ENCODE measurements around the gene NDST3. TPM values are rescaled to one million over a fixed set of nuclear protein-coding genes. Genes with fewer than 3 reads are reported as not detected.

Gene NDST3
- total and polyA plus RNA-seq, 2 of the 13 experiments (the other 11 are each of a cell fraction or from before 2014, with no cell fraction given): not detected

DNA sequence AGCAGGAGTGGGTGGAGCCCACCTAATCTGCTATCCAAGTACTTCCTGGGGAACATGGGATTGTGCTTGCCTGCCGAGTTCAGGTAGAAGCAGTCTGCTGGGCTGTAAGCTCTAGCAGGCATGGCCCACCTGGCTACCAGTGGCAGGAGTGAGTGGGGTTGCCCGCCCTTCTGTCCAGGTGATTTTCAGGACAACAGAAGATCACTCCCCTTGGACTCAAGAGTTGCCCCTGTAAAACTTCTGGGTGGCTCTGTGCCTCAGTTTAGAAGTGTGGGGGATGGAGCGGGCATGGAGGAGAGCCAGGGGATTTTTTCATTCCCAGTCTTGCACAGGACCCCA is 43.5 kb downstream of the NDST3 start:
- ChIA-PET POLR2A (no interaction called here), CTCF (ENCODE audit: low intra/inter-chr PET ratio, low total read pairs) (interaction anchor here (1.7 to 2.4 kb wide), 2 partner anchors 147 to 192 kb away, joined by 8 to 13 read pairs; no protein-coding TSS in a partner anchor)
- Histone ChIP-seq H3K4me2 (ENCODE audit: low read depth, low read length) (no peak overlapping the region), H3K9me3 (ENCODE audit: low read length) (no peaks in the 10 kb centered on the region), H3K27me3 (ENCODE audit: control insufficient read depth in 1 of 2, insufficient read depth in 2 of 2, low read length in 2 of 2) (no peaks in the 10 kb centered on the region), H3K4me1 (ENCODE audit: insufficient read depth, low read length) (no peaks in the 10 kb centered on the region), H2AFZ (ENCODE audit: low read length) (no peak overlapping the region), H3K36me3 (replicated peaks in 1 of 2; ENCODE audit: control insufficient read depth in 1 of 2, insufficient read depth in 2 of 2, low read length in 2 of 2) (no peaks in the 10 kb centered on the region), H3K27ac (ENCODE audit: extremely low read length, insufficient read depth, low read length) (no peak overlapping the region), H3K4me3 (replicated peaks in 1 of 3; ENCODE audit: insufficient read depth in 1 of 3, low read depth in 2 of 3, low read length in 3 of 3) (no peak overlapping the region), H3K79me2 (ENCODE audit: insufficient read depth, low read length) (no peaks in the 10 kb centered on the region), H3K9ac (ENCODE audit: insufficient read depth, low read depth, low read length) (no peak overlapping the region), H4K20me1 (ENCODE audit: insufficient read depth, low read length) (no peaks in the 10 kb centered on the region)
- intact Hi-C loops (cut with micrococcal nuclease; ENCODE audit: unreplicated experiment): loop anchor here (1.0 kb wide), 2 partner anchors 147 to 193 kb away; no protein-coding TSS in a partner anchor
- in situ Hi-C loops (cut with HindIII; ENCODE audit: extremely low pct_ligation_motif_present, low pct_unique_long_range_greater_than_20kb): loop anchor here (10.0 kb wide), 1 partner anchor 197 kb away; no protein-coding TSS in a partner anchor
- WGBS (ENCODE audit: low lambda C conversion rate): 0% methylated on average over 2 of the region's 3 CpGs
- BruUV-seq (replicated peaks): no TSS peak
- ATAC-seq (peak; percentile 23; the same call in 2 of the 3 replicates), DNase-seq (ENCODE audit: low spot score) (no peak), FAIRE-seq (no peak)
- no peak for TF ChIP-seq BORCS8-MEF2B (CRISPR knock-in tag; IDR thresholded peaks at IDR 0.05)
- TF ChIP-seq MAF1 (CRISPR knock-in tag; IDR thresholded peaks at IDR 0.05; ENCODE audit: borderline replicate concordance): no peak
- TF ChIP-seq RARA (CRISPR knock-in tag; IDR thresholded peaks at IDR 0.05): no peak
- no peak for TF ChIP-seq ZNF775 (CRISPR knock-in tag; IDR thresholded peaks at IDR 0.05; ENCODE audit: borderline replicate concordance)
- TF ChIP-seq, protein P1, sequence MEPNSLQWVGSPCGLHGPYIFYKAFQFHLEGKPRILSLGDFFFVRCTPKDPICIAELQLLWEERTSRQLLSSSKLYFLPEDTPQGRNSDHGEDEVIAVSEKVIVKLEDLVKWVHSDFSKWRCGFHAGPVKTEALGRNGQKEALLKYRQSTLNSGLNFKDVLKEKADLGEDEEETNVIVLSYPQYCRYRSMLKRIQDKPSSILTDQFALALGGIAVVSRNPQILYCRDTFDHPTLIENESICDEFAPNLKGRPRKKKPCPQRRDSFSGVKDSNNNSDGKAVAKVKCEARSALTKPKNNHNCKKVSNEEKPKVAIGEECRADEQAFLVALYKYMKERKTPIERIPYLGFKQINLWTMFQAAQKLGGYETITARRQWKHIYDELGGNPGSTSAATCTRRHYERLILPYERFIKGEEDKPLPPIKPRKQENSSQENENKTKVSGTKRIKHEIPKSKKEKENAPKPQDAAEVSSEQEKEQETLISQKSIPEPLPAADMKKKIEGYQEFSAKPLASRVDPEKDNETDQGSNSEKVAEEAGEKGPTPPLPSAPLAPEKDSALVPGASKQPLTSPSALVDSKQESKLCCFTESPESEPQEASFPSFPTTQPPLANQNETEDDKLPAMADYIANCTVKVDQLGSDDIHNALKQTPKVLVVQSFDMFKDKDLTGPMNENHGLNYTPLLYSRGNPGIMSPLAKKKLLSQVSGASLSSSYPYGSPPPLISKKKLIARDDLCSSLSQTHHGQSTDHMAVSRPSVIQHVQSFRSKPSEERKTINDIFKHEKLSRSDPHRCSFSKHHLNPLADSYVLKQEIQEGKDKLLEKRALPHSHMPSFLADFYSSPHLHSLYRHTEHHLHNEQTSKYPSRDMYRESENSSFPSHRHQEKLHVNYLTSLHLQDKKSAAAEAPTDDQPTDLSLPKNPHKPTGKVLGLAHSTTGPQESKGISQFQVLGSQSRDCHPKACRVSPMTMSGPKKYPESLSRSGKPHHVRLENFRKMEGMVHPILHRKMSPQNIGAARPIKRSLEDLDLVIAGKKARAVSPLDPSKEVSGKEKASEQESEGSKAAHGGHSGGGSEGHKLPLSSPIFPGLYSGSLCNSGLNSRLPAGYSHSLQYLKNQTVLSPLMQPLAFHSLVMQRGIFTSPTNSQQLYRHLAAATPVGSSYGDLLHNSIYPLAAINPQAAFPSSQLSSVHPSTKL (CRISPR knock-in tag; IDR thresholded peaks at IDR 0.05): no peak
- no peak for TF ChIP-seq ZBTB42 (CRISPR knock-in tag; IDR thresholded peaks at IDR 0.05)
- TF ChIP-seq, protein P2, sequence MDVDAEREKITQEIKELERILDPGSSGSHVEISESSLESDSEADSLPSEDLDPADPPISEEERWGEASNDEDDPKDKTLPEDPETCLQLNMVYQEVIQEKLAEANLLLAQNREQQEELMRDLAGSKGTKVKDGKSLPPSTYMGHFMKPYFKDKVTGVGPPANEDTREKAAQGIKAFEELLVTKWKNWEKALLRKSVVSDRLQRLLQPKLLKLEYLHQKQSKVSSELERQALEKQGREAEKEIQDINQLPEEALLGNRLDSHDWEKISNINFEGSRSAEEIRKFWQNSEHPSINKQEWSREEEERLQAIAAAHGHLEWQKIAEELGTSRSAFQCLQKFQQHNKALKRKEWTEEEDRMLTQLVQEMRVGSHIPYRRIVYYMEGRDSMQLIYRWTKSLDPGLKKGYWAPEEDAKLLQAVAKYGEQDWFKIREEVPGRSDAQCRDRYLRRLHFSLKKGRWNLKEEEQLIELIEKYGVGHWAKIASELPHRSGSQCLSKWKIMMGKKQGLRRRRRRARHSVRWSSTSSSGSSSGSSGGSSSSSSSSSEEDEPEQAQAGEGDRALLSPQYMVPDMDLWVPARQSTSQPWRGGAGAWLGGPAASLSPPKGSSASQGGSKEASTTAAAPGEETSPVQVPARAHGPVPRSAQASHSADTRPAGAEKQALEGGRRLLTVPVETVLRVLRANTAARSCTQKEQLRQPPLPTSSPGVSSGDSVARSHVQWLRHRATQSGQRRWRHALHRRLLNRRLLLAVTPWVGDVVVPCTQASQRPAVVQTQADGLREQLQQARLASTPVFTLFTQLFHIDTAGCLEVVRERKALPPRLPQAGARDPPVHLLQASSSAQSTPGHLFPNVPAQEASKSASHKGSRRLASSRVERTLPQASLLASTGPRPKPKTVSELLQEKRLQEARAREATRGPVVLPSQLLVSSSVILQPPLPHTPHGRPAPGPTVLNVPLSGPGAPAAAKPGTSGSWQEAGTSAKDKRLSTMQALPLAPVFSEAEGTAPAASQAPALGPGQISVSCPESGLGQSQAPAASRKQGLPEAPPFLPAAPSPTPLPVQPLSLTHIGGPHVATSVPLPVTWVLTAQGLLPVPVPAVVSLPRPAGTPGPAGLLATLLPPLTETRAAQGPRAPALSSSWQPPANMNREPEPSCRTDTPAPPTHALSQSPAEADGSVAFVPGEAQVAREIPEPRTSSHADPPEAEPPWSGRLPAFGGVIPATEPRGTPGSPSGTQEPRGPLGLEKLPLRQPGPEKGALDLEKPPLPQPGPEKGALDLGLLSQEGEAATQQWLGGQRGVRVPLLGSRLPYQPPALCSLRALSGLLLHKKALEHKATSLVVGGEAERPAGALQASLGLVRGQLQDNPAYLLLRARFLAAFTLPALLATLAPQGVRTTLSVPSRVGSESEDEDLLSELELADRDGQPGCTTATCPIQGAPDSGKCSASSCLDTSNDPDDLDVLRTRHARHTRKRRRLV (CRISPR knock-in tag; IDR thresholded peaks at IDR 0.05): no peak
- no peak for TF ChIP-seq ZNF264 (CRISPR knock-in tag; IDR thresholded peaks at IDR 0.05)
- no peak for TF ChIP-seq ZNF205 (CRISPR knock-in tag; IDR thresholded peaks at IDR 0.05)
- no peak for TF ChIP-seq ZNF431 (CRISPR knock-in tag; IDR thresholded peaks at IDR 0.05; ENCODE audit: borderline replicate concordance, low read depth)
- TF ChIP-seq KMT2B (CRISPR knock-in tag; IDR thresholded peaks at IDR 0.05): no peak
- TF ChIP-seq KLF13 (CRISPR knock-in tag; IDR thresholded peaks at IDR 0.05): no peak
- TF ChIP-seq, protein P3, sequence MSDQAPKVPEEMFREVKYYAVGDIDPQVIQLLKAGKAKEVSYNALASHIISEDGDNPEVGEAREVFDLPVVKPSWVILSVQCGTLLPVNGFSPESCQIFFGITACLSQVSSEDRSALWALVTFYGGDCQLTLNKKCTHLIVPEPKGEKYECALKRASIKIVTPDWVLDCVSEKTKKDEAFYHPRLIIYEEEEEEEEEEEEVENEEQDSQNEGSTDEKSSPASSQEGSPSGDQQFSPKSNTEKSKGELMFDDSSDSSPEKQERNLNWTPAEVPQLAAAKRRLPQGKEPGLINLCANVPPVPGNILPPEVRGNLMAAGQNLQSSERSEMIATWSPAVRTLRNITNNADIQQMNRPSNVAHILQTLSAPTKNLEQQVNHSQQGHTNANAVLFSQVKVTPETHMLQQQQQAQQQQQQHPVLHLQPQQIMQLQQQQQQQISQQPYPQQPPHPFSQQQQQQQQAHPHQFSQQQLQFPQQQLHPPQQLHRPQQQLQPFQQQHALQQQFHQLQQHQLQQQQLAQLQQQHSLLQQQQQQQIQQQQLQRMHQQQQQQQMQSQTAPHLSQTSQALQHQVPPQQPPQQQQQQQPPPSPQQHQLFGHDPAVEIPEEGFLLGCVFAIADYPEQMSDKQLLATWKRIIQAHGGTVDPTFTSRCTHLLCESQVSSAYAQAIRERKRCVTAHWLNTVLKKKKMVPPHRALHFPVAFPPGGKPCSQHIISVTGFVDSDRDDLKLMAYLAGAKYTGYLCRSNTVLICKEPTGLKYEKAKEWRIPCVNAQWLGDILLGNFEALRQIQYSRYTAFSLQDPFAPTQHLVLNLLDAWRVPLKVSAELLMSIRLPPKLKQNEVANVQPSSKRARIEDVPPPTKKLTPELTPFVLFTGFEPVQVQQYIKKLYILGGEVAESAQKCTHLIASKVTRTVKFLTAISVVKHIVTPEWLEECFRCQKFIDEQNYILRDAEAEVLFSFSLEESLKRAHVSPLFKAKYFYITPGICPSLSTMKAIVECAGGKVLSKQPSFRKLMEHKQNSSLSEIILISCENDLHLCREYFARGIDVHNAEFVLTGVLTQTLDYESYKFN (CRISPR knock-in tag; conservative IDR thresholded peaks at IDR 0.05): no peak
